HepG2 (cell line): ENCODE measurements around the gene ACACB. TPM values are rescaled to one million over a fixed set of nuclear protein-coding genes. Genes with fewer than 3 reads are reported as not detected.

ENCODE experiments used
- GABPB1 ChIP-seq: IDR thresholded peaks from 2 replicates; pipeline ENCODE4 v1.6.1; 2016; ENCODE audit warnings: mild to moderate bottlenecking, missing genetic modification reagents, moderate library complexity, missing compliant biosample characterization
- GTF3A ChIP-seq: sonication (generic); formaldehyde crosslinking; conservative IDR thresholded peaks from 2 replicates; pipeline ENCODE4 v1.4.0; 2020; ENCODE audit warnings: mild to moderate bottlenecking, missing genetic modification reagents
- HDAC2 ChIP-seq: sonication (generic); formaldehyde crosslinking; IDR thresholded peaks from 2 replicates; pipeline ENCODE4 v1.4.0; 2020; ENCODE audit warnings: missing genetic modification reagents
- HNRNPK ChIP-seq: fragments of 200-400 bp; formaldehyde crosslinking; IDR thresholded peaks from 2 replicates; pipeline ENCODE4 v1.6.1; 2018; ENCODE audit warnings: low read length, low read depth, moderate library complexity, mild to moderate bottlenecking; ENCODE audit not compliant: poor library complexity, severe bottlenecking
- KDM3A ChIP-seq: IDR thresholded peaks from 2 replicates; pipeline ENCODE4 v1.6.1; 2018; ENCODE audit warnings: low read depth, missing compliant biosample characterization
- NBN ChIP-seq: fragments of 450-650 bp; conservative IDR thresholded peaks from 2 replicates; pipeline ENCODE4 v1.6.1; 2017
- TGIF2 ChIP-seq: IDR thresholded peaks from 2 replicates; pipeline ENCODE4 v1.6.1; 2016; ENCODE audit warnings: control low read depth, missing compliant biosample characterization
- ZC3H4 ChIP-seq: sonication (generic); formaldehyde crosslinking; IDR thresholded peaks from 2 replicates; pipeline ENCODE4 v1.4.0; 2020; ENCODE audit warnings: missing genetic modification reagents, borderline replicate concordance
- ZNF10 ChIP-seq: sonication (generic); formaldehyde crosslinking; IDR thresholded peaks from 2 replicates; pipeline ENCODE4 v1.4.0; 2020; ENCODE audit warnings: mild to moderate bottlenecking, low read depth, missing genetic modification reagents, borderline replicate concordance
- polyA plus RNA-seq, 8 experiments: library from polyadenylated mRNA; depleted of rRNA in 3 of 8; stranded (reverse) in 7 of 8; unstranded in 1 of 8; fragments of >200 nt; fragmentation: Illumina TruSeq in 4 of 8; extraction: Trizol in 4 of 8; gene quantifications; 2 replicates each; pipeline versions ENCODE4 v1.2.1 to v1.2.3, GENCODE V29; 2011 to 2016; ENCODE audit warnings: low read depth in 4 of 8, missing spikeins in 1 of 8, mixed read lengths in 1 of 8; ENCODE audit not compliant: insufficient read depth in 1 of 8
- total RNA-seq, 5 experiments: library from RNA; depleted of rRNA; stranded (reverse); fragments of >200 nt; fragmentation: Illumina TruSeq; extraction: Trizol; gene quantifications; 2 replicates each; pipeline ENCODE4 v1.2.3, GENCODE V29; 2016; ENCODE audit warnings: low read depth in 1 of 5
- TF ChIP-seq, protein P1 (sequence below): sonication (generic); formaldehyde crosslinking; IDR thresholded peaks from 2 replicates; pipeline ENCODE4 v1.4.0; 2020; ENCODE audit warnings: mild to moderate bottlenecking, missing genetic modification reagents
- TF ChIP-seq, protein P2 (sequence below): sonication (generic); formaldehyde crosslinking; IDR thresholded peaks from 2 replicates; pipeline ENCODE4 v1.4.0; 2020; ENCODE audit warnings: missing genetic modification reagents
- TF ChIP-seq, protein P3 (sequence below): sonication (generic); formaldehyde crosslinking; IDR thresholded peaks from 2 replicates; pipeline ENCODE4 v1.9.0; 2022; ENCODE audit warnings: missing genetic modification reagents, mild to moderate bottlenecking, borderline replicate concordance

ACACB gene
- total and polyA plus RNA-seq, 2 of the 13 experiments (the other 11 are each of a cell fraction or from before 2014, with no cell fraction given), result 6.2 to 8.6 TPM

DNA sequence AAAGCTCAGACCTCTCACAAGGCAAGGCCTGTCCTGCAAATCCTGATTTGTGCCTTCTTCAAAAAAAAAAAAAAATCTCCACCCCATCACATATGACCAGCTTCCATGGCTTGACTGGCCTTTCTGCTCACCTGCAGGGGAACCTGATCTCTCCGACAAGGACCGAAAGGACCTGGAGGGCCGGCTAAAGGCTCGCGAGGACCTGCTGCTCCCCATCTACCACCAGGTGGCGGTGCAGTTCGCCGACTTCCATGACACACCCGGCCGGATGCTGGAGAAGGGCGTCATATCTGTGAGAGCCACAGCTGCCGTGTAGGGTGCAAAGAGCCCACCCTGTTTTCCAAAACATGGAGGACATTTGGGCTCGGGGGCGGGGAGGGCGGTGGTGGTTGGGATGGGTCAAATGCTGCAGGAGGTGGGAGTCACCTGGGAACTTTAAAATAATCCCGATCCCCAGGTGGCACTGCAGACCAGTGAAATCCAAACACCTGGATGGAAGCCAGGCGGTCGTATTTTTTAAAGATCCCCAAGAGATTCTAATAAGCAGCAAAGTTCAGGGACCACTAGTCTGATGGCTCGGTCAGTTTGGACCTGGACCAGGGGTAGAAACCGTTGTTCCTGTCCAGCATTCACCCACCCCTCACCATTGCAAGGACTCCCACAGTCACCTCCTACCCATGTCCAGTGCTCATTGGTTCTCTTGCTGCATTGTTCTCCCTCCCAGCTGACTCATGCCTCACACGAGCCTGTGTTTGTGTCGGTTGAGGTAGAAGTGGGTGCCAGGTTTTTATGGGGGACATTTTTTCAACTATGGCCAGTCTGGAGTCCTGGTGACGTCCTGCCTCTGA is 147.9 kb downstream of the ACACB start (continued):
- TF ChIP-seq, protein P1, sequence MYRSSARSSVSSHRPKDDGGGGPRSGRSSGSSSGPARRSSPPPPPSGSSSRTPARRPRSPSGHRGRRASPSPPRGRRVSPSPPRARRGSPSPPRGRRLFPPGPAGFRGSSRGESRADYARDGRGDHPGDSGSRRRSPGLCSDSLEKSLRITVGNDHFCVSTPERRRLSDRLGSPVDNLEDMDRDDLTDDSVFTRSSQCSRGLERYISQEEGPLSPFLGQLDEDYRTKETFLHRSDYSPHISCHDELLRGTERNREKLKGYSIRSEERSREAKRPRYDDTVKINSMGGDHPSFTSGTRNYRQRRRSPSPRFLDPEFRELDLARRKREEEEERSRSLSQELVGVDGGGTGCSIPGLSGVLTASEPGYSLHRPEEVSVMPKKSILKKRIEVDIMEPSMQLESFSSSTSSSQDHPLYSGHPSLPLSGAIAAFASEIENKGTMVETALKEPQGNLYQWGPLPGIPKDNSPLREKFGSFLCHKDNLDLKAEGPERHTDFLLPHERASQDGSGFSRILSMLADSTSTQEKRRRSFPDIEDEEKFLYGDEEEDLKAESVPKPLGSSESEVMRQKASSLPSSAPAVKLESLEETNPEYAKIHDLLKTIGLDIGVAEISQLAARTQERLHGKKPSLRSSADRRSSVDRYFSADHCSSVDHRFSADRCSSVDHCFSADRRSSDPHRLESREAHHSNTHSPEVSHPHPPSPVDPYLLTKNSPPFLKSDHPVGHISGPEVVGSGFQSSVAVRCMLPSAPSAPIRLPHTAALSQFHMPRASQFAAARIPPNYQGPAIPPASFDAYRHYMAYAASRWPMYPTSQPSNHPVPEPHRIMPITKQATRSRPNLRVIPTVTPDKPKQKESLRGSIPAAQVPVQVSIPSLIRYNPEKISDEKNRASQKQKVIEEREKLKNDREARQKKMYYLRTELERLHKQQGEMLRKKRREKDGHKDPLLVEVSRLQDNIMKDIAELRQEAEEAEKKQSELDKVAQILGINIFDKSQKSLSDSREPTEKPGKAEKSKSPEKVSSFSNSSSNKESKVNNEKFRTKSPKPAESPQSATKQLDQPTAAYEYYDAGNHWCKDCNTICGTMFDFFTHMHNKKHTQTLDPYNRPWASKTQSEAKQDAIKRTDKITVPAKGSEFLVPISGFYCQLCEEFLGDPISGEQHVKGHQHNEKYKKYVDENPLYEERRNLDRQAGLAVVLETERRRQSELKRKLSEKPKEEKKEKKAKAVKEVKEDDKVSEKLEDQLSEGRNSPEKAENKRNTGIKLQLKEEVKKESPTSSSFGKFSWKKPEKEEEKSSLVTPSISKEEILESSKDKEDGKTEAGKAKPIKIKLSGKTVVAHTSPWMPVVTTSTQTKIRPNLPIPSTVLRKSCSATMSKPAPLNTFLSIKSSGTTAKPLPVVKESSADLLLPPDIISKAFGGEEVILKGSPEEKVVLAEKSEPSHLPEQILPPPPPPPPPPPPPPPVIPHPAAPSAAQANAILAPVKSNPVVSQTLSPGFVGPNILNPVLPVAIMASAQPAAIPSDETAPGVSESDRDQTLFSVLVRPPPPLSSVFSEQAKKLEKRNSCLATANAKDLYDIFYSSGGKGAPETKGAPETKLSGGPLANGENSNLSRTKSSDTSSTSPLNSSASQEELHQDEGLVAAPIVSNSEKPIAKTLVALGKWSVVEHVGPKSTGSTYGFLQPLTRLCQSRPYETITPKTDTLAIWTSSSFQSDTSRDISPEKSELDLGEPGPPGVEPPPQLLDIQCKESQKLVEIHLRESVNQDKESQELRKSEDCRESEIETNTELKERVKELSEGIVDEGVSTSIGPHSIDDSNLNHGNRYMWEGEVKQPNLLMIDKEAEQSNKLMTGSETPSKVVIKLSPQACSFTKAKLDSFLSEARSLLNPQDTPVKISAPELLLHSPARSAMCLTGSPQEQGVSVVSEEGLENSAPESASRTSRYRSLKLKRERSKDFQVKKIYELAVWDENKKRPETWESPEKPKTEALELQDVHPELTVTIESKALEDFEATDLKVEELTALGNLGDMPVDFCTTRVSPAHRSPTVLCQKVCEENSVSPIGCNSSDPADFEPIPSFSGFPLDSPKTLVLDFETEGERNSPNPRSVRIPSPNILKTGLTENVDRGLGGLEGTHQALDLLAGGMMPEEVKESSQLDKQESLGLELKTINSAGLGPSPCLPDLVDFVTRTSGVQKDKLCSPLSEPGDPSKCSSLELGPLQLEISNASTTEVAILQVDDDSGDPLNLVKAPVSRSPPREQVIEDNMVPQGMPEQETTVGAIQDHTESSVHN (CRISPR knock-in tag), result no peak
- TF ChIP-seq, protein P2, sequence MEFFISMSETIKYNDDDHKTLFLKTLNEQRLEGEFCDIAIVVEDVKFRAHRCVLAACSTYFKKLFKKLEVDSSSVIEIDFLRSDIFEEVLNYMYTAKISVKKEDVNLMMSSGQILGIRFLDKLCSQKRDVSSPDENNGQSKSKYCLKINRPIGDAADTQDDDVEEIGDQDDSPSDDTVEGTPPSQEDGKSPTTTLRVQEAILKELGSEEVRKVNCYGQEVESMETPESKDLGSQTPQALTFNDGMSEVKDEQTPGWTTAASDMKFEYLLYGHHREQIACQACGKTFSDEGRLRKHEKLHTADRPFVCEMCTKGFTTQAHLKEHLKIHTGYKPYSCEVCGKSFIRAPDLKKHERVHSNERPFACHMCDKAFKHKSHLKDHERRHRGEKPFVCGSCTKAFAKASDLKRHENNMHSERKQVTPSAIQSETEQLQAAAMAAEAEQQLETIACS (CRISPR knock-in tag), result no peak
- TF ChIP-seq GABPB1, result peak; percentile 37; the same call in 1 of the 2 replicates
- no peak for TF ChIP-seq GTF3A (CRISPR knock-in tag)
- no peak for TF ChIP-seq TGIF2 (CRISPR knock-in tag)
- TF ChIP-seq ZC3H4 (CRISPR knock-in tag), result no peak
- no peak for TF ChIP-seq ZNF10 (CRISPR knock-in tag)
- TF ChIP-seq, protein P3, sequence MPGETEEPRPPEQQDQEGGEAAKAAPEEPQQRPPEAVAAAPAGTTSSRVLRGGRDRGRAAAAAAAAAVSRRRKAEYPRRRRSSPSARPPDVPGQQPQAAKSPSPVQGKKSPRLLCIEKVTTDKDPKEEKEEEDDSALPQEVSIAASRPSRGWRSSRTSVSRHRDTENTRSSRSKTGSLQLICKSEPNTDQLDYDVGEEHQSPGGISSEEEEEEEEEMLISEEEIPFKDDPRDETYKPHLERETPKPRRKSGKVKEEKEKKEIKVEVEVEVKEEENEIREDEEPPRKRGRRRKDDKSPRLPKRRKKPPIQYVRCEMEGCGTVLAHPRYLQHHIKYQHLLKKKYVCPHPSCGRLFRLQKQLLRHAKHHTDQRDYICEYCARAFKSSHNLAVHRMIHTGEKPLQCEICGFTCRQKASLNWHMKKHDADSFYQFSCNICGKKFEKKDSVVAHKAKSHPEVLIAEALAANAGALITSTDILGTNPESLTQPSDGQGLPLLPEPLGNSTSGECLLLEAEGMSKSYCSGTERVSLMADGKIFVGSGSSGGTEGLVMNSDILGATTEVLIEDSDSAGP, result peak; percentile 72
- TF ChIP-seq HNRNPK, result no peak
- TF ChIP-seq KDM3A, result no peak
- TF ChIP-seq HDAC2 (CRISPR knock-in tag), result no peak
- TF ChIP-seq NBN, result no peak
